PC-3 (cell line): ENCODE data around the gene NSF.

ENCODE experiments used
- CTCF ChIP-seq: fragments of 300-600 bp; sonication (generic); conservative IDR thresholded peaks from 2 replicates; pipeline ENCODE4 v1.5.1; 2017; ENCODE audit warnings: antibody characterized with exemption, low read depth, mild to moderate bottlenecking, low read length
- EZH2 ChIP-seq: fragments of 300-600 bp; sonication (generic); IDR thresholded peaks from one replicate; pipeline ENCODE4 v1.6.1; 2017; ENCODE audit warnings: antibody characterized with exemption, mild to moderate bottlenecking, low read length; ENCODE audit not compliant: unreplicated experiment
- EZH2phosphoT487 ChIP-seq: fragments of 300-600 bp; sonication (generic); IDR thresholded peaks from 2 replicates; pipeline ENCODE4 v1.6.1; 2018; ENCODE audit warnings: mild to moderate bottlenecking, antibody characterized with exemption, low read length, borderline replicate concordance

DNA sequence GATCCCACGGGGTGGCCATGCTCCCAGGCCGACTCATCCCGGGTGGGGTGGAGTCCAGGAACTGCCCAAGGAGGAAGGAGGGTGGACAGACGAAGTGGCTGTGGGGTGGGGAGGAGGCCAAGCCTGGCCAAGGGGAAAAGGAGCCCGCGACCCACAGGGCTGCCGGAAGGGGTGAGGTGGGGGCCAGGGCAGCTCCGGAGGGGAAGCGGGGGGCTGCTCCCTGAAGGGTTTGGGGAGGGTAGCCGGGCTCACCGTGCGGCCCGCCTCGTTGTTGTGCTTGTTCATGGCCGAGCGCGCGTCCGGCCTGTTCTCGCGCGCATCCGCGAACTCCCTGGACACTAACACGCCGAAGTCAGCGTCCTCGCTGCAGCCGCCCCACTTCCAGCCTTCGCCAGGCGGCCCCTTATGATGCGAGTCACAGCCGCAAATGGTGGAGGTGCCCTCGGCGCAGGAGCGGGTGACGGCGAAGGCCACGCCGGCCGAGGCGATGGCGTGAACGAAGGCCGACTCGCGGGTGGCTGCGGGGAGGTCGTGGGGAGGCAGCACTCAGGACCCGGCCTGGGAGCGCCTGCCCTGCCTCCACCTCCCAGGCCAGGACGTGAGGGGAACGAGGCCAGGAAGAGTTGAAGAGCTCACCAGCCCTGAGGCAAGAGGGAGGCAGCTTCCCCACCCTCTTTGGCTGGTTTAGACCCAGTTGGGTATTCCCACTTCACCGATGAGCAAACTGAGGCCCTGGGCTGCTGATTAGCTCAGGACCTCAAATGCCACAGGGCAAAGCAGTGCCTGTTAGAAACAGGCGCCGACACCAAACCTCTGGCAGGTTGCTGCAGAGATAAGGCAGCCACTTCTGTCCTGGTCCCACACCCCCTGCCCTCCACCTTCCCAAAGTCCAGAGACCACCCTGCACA lies 179.3 kb downstream of the NSF start:
- TF ChIP-seq CTCF (no peak), EZH2 (no peak), EZH2phosphoT487 (no peak)
